Dendritic cell treated with granulocyte-macrophage colony-stimulating factor and Interleukin-4, amounts not matched to agents 40 ng/mL and 50 ng/mL, for 4 days (primary cell): ENCODE data around the gene CUTC.

Source experiments
- H3K27ac Mint-ChIP-seq: one replicate; pipeline ENCODE4 v1.8.0; 2022; ENCODE audit warnings: mild to moderate bottlenecking, mixed read lengths
- H3K27me3 Mint-ChIP-seq: one replicate; pipeline ENCODE4 v1.8.0; 2022; ENCODE audit warnings: mild to moderate bottlenecking, mixed read lengths
- H3K36me3 Mint-ChIP-seq: one replicate; pipeline ENCODE4 v1.8.0; 2022; ENCODE audit warnings: low read depth, mixed read lengths
- H3K4me1 Mint-ChIP-seq: one replicate; pipeline ENCODE4 v1.8.0; 2022; ENCODE audit warnings: low read depth, mixed read lengths
- H3K4me3 Mint-ChIP-seq: one replicate; pipeline ENCODE4 v1.8.0; 2022; ENCODE audit warnings: mild to moderate bottlenecking, moderate library complexity, mixed read lengths
- H3K9me3 Mint-ChIP-seq: one replicate; pipeline ENCODE4 v1.8.0; 2022; ENCODE audit warnings: mixed read lengths
- intact Hi-C: fragments of 100-400 bp; cut with micrococcal nuclease; formaldehyde crosslinking; loops from one replicate; pipeline ENCODE4 v1.15.0; 2022

Gene CUTC

DNA sequence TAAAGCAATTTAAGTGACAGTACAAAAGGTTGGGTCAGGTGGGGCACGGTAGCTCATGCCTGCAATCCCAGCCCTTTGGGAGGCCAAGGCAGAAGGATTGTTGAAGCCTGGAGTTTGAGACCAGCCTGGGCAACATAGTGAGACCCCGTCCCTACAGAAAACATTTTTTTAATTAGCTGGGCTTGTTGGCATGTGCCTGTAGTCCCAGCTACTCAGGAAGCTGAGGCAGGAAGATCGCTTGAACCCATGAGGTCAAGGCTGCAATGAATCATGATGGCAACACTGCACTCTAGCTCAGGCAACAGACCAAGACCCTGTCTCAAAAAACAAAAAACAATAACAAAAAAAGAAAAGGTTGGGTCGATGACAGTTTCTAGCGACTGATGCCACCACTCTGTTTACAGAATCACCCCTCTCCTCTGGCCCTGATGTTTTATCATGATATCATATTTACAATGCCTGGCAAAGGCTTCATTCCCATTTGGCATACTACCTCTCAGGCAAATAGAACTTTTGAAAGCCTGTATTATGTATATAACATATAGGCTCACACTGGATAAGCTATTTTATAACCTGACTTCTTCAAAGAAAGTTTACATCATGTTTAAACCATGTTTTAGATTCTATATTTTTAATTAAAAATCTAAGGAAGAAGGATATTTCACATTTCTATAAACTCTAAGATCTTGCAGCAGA lies 49.8 kb downstream of the CUTC start:
- Mint-ChIP-seq H3K36me3 (no peaks in the 10 kb centered on the region), H3K9me3 (no peaks in the 10 kb centered on the region), H3K27me3 (no peaks in the 10 kb centered on the region), H3K4me1 (peaks cover 36% of the 10 kb centered on the region), H3K27ac (no peak overlapping the region), H3K4me3 (no peak overlapping the region)
- intact Hi-C loops = no loop called here

DNA sequence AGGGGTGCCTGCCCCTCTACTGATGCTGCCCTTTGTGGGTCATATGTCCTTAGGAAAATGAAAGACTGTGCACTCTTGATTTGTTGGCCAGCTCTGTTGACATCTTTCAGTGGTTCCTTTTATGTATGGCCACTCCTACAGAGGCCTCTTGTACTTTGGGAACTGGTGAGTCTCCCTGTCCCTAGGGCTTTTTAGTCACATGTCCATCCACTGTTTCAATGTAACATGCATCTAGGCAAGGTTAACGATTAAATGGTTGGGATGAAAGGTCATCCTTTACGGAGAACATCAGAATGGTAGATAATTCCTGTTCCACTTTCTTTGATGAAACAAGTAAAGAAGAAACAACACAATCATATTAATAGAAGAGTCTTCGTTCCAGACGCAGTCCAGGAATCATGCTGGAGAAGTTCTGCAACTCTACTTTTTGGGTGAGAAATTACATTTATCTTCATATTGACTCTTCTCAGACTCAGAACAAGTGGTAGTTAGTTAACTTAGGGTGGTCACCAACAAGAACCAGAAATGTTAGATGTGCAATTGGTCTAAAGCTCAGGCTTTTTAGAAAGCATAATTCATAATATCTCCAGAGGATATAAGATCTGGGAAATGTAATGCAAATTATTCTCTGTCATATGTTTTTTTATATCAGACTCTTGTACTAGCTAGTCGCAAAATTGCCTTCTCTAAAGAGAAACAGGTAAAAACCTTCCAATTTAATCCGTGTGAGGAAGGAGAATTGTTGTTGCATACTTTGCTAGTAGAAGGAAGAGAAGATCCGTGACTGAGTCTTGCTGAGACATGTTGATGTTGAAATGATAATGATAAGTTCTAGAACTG lies 50.6 kb downstream of the CUTC start, which contains the start of gene ABCC2:
Gene ABCC2 (plus strand): TSS at position 194 of the 840 bp plus-strand sequence. CDS start 205 bp downstream, at position 399.
- intact Hi-C loops = no loop called here
- Mint-ChIP-seq H3K4me3 (no peak within 1 kb of the TSS), H3K36me3 (no peaks in the 10 kb centered on the region), H3K27me3 (no peaks in the 10 kb centered on the region), H3K27ac (no peak within 1 kb of the TSS), H3K4me1 (peaks cover 28% of the 10 kb centered on the region), H3K9me3 (no peaks in the 10 kb centered on the region)

DNA sequence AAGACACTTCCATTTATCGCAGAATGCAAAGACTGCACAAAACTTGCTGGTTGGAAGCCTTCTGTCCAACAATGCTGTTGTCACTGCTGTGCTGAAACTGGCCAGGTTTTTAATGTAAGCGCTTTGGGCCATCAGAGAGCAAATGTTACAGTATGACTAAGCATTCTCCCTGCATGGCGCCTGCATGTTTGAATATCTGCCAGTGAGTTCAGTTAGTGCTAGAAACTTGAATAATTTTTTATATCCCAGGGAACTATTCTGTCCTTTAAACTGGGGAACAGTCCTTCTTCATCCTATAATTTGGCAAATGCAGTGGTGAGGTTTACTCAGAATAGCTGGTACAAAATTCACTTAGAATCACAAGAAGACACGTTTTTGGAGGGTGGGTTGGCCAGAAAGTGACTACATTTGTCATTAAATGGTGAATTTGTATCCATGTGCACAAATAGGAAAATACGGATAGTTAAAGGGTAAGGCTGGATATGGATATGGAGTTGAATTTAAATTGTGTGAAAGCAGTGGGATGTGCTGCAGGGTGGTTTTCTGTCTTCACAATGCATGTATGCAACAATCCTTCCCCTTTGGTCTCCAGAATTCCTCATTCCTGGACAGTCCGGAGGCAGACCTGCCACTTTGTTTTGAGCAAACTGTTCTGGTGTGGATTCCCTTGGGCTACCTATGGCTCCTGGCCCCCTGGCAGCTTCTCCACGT lies 52.1 kb downstream of the CUTC start:
- intact Hi-C loops = no loop called here
- H3K27me3 Mint-ChIP-seq = no peaks in the 10 kb centered on the region
- H3K27ac Mint-ChIP-seq = peak overlapping the region; percentile 7
- H3K4me1 Mint-ChIP-seq = peaks cover 15% of the 10 kb centered on the region
- no peaks in the 10 kb centered on the region for H3K9me3 Mint-ChIP-seq
- no peaks in the 10 kb centered on the region for H3K36me3 Mint-ChIP-seq
- no peak overlapping the region for H3K4me3 Mint-ChIP-seq

DNA sequence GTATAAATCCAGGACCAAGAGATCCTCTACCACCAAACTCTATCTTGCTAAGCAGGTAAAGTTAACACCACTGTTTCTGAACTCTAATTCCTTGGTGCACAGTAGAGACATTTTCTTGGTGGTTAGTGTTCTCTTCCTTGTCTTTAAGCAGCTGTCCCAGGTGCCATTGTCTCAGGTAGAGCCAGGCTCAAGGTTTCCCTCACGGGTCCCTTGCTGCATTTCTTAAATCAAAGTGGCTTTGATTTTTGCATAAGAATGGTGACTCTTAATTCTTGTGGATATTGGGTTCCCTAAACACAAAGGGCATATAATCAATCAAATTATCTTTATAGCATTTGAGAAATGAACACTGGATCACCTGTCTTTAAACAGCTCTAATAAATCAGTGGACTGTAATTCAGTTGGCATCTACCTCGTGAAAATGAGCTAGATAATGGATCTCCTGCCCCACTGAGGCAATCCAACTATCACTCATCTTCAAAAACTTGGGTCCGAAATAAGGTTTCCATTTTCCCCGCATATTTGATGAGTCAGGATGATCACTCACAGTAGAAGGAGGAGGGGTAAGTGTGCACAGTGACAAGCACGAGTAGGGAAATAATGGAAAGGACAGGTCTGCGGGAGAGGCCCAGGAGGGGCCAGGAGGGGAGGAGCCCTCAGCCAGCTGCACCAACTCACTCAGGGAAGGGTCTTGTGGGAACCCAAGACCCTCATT lies 52.9 kb downstream of the CUTC start:
- no peaks in the 10 kb centered on the region for H3K9me3 Mint-ChIP-seq
- H3K27ac Mint-ChIP-seq = peak overlapping the region; percentile 7
- peaks cover 9% of the 10 kb centered on the region for H3K4me1 Mint-ChIP-seq
- no peak overlapping the region for H3K4me3 Mint-ChIP-seq
- intact Hi-C loops = no loop called here
- H3K36me3 Mint-ChIP-seq = no peaks in the 10 kb centered on the region
- no peaks in the 10 kb centered on the region for H3K27me3 Mint-ChIP-seq

DNA sequence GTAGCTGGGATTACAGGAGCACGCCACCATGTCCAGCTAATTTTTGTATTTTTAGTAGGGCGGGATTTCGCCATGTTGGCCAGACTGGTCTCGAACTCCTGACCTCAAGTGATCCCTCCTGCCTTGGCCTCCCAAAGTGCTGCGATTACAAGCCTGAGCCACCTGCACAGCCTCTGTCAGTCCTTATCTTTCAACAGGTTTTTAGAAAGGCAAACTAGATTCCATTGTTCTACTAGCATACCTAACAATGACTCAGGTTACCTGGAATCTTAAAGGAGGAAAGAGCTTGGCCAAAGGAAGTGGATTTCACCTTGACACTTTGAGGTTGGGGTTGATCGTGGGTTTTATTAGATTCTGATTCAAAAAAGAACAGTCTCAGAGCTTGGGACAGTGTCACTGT lies 53.6 kb downstream of the CUTC start:
- H3K4me1 Mint-ChIP-seq = peaks cover 9% of the 10 kb centered on the region
- H3K27me3 Mint-ChIP-seq = no peaks in the 10 kb centered on the region
- intact Hi-C loops = no loop called here
- H3K27ac Mint-ChIP-seq = no peak overlapping the region
- H3K36me3 Mint-ChIP-seq = no peaks in the 10 kb centered on the region
- no peaks in the 10 kb centered on the region for H3K9me3 Mint-ChIP-seq
- H3K4me3 Mint-ChIP-seq = no peak overlapping the region

DNA sequence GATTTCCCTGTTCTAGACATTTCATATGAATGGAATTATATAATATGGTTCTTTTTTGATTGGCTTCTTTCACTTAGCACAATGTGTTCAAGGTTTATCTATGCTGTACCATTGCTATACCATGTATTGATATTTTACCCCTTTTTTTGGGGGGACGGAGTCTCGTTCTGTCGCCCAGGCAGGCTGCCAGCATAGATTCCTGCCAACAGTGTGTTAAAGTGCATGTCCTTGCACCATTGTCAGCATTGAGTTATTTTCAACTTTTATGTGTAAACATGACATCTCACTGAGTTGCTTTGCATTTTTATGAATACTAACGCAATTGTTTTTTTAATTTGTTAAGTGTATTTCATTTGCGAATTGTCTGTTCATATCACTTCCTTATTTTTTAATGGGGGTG lies 55.3 kb downstream of the CUTC start:
- Mint-ChIP-seq H3K36me3 (no peaks in the 10 kb centered on the region), H3K27ac (no peak overlapping the region), H3K9me3 (no peaks in the 10 kb centered on the region), H3K4me1 (peaks cover 9% of the 10 kb centered on the region), H3K27me3 (no peaks in the 10 kb centered on the region), H3K4me3 (no peak overlapping the region)
- intact Hi-C loops = no loop called here

DNA sequence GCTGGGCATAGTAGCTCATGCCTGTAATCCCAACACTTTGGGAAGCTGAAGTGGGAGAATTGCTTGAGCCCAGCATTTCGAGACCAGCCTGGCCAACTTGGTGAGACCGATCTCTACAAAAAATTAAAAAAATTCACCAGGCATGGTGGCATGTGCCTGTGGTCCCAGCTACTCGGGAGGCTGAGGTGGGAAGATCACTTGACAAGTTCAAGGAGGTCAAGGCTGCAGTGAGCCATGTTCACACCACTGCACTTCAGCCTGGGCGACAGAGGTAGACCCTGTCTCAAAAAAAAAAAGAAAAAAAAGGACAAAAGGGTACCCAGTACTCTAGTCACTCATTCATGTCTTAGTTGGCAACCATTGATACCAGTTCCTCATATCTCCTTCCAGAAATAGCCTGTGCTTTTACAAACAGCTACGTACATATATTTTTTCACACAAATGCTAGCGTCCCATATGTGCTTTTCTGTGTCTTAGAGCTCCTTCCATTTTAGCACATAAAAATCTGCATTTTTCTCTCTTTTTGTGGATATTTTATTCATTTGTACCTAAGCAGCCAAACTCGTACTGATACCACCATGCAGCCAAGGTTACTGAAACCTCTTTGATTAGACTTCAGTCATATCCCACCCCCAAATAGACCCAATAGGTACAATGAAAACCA lies 55.9 kb downstream of the CUTC start:
- peaks cover 5% of the 10 kb centered on the region for H3K4me1 Mint-ChIP-seq
- no peaks in the 10 kb centered on the region for H3K9me3 Mint-ChIP-seq
- no peak overlapping the region for H3K27ac Mint-ChIP-seq
- H3K4me3 Mint-ChIP-seq = no peak overlapping the region
- H3K27me3 Mint-ChIP-seq = no peaks in the 10 kb centered on the region
- intact Hi-C loops = no loop called here
- H3K36me3 Mint-ChIP-seq = no peaks in the 10 kb centered on the region

DNA sequence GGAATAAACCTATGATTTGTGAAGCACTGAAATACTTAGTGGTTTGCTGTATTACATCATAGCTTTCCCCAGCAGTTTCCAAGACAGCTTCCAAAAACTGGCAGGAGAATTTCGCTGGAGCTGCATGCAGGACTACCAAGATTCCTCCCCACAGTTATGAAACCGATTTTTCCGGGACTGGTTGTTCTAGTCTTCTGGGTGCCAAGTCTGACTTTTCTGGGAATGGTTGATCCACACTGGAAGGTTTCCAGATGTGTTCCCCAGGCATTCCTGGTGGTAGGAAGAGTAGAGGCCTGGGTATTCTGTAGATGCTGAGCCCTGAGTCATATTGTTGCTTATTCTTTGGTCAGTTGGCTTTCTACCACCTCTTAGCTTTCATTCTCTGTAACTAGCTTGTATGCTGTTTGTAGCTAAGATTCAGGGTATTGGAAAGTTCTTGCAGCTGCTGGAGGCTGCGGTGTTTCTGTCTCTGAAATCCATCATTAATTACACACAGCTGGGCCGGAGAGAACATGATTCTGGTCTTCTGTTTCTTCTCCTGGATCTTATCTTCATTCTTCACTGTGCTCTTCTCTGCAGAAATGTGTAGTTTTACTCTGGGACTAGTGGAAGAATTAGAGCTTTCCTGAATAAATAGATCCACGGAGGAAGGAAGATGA lies 56.7 kb downstream of the CUTC start:
- H3K9me3 Mint-ChIP-seq = no peaks in the 10 kb centered on the region
- peaks cover 5% of the 10 kb centered on the region for H3K4me1 Mint-ChIP-seq
- intact Hi-C loops = no loop called here
- no peaks in the 10 kb centered on the region for H3K36me3 Mint-ChIP-seq
- H3K27ac Mint-ChIP-seq = no peak overlapping the region
- no peak overlapping the region for H3K4me3 Mint-ChIP-seq
- no peaks in the 10 kb centered on the region for H3K27me3 Mint-ChIP-seq

DNA sequence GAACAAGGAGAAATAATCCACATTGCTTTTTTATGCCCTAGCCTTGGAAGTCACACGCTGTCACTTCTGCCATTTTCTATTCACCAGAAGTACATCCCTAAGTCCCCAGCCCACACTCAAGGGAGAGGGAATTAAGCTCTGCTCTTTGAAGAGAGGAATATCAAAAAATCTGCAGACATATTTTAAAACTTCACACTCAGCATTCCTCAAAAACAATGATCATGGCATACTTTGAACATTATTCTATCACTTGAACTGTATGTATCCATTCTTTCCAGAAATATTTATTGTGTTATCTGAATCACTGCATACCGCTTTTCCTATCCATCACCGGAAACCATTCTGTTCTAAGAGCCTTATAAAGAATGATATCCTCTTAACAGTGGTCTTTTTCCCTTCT lies 59.8 kb downstream of the CUTC start:
- no peaks in the 10 kb centered on the region for H3K36me3 Mint-ChIP-seq
- no peaks in the 10 kb centered on the region for H3K9me3 Mint-ChIP-seq
- intact Hi-C loops = no loop called here

DNA sequence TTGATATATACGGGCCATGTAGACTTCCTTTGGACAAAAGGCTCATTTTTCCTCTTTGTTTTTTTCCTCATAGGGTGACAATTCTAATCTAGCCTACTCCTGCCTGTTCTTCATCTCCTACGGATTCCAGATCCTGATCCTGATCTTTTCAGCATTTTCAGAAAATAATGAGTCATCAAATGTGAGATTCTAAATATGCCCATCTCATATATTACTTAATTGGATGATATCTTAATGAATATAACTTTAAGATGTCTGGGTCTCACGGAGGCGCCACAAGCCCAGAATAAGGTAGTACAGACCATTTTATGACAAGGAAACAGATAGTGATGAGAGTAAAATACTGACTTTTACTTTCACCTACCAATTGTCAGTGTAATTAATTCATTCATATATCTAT lies 61.8 kb downstream of the CUTC start:
- no peaks in the 10 kb centered on the region for H3K9me3 Mint-ChIP-seq
- H3K27ac Mint-ChIP-seq = no peak overlapping the region
- intact Hi-C loops = no loop called here
- no peaks in the 10 kb centered on the region for H3K27me3 Mint-ChIP-seq
- no peak overlapping the region for H3K4me3 Mint-ChIP-seq
- H3K36me3 Mint-ChIP-seq = no peaks in the 10 kb centered on the region
- H3K4me1 Mint-ChIP-seq = no peaks in the 10 kb centered on the region

More for the DNA sequence above, 59.8 kb downstream of the CUTC start:
- no peaks in the 10 kb centered on the region for H3K4me1 Mint-ChIP-seq
- H3K27ac Mint-ChIP-seq = no peak overlapping the region
- no peaks in the 10 kb centered on the region for H3K27me3 Mint-ChIP-seq
- no peak overlapping the region for H3K4me3 Mint-ChIP-seq

DNA sequence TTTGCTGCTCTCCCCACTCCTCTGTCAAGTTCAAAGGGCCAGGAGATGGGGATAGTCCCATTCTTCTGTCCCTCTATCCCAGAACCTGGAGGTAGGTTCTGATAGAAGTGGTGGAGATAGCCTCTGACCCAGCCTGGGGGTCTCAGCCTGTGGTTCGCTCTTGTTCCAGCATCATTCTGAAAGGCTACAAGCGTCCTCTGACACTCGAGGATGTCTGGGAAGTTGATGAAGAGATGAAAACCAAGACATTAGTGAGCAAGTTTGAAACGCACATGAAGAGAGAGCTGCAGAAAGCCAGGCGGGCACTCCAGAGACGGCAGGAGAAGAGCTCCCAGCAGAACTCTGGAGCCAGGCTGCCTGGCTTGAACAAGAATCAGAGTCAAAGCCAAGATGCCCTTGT lies 64.9 kb downstream of the CUTC start:
- Mint-ChIP-seq H3K4me1 (peaks cover 12% of the 10 kb centered on the region), H3K36me3 (no peaks in the 10 kb centered on the region), H3K9me3 (no peaks in the 10 kb centered on the region), H3K27ac (peak overlapping the region; percentile 42), H3K27me3 (no peaks in the 10 kb centered on the region), H3K4me3 (no peak overlapping the region)
- intact Hi-C loops = no loop called here

DNA sequence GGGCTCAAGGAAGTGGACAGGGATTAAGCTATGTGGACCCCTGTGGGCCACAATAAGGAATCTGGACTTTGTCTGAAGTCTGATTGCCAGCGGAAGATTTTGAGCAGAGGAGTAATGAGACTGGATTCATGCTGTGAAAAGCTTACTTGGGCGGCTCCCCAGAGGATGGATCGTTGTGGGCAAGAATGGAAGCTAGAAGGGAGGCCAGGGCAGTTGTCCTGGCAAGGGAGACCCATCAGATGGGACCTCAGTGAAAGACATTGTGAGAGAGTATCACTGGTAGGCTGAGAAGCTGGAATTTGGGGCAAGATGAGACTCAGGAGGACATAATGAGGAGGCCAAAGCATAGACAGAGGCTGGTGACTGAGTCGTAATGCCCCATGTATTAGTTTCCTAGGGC lies 66.0 kb downstream of the CUTC start:
- no peak overlapping the region for H3K4me3 Mint-ChIP-seq
- peaks cover 12% of the 10 kb centered on the region for H3K4me1 Mint-ChIP-seq
- no peaks in the 10 kb centered on the region for H3K9me3 Mint-ChIP-seq
- H3K36me3 Mint-ChIP-seq = no peaks in the 10 kb centered on the region
- intact Hi-C loops = no loop called here
- H3K27me3 Mint-ChIP-seq = no peaks in the 10 kb centered on the region
- no peak overlapping the region for H3K27ac Mint-ChIP-seq

DNA sequence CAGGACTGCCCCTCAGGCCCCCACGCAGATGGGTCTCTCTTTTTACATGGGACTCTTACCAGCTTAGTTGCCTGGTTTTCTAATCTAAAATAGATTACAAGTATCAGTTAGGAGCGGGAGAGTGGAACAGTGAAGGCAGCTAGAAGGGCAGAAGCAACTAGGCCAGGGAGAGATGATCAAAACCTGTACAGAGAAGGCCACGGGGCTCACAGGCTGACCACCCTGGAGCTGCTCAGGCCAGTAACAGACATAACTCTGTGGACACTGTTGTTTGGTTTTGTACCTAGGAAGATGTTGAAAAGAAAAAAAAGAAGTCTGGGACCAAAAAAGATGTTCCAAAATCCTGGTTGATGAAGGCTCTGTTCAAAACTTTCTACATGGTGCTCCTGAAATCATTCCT lies 66.9 kb downstream of the CUTC start:
- Mint-ChIP-seq H3K27me3 (no peaks in the 10 kb centered on the region), H3K9me3 (no peaks in the 10 kb centered on the region), H3K4me3 (no peak overlapping the region), H3K4me1 (peaks cover 12% of the 10 kb centered on the region), H3K27ac (no peak overlapping the region), H3K36me3 (no peaks in the 10 kb centered on the region)
- intact Hi-C loops = no loop called here
